ENCODE data around the gene TTF1.

Gene TTF1

GRCh38 chr9:132406554-132407122, at the start of gene TTF1:
TSS of gene TTF1 (minus strand) at chr9:132406840. CDS start at chr9:132402821, 4,019 bp downstream.
- DNase-seq, result peak; percentile 92 to 94

- no peak for DNase-seq
Observed at GRCh38 chr9:132456241-132456640, 49.6 kb upstream of the TTF1 start.

GRCh38 chr9:132451276-132451675, 44.6 kb upstream of the TTF1 start:
- DNase-seq, result peak; percentile 31 to 49

GRCh38 chr9:132447902-132448301, 41.3 kb upstream of the TTF1 start:
- DNase-seq, result no peak

GRCh38 chr9:132447346-132447745, 40.7 kb upstream of the TTF1 start:
- no peak for DNase-seq

- DNase-seq, result no peak
Observed at GRCh38 chr9:132446887-132447286, 40.2 kb upstream of the TTF1 start.

- DNase-seq, result no peak
Observed at GRCh38 chr9:132443951-132444607, 37.4 kb upstream of the TTF1 start.

- no peak for DNase-seq
Observed at GRCh38 chr9:132441404-132441803, 34.8 kb upstream of the TTF1 start.

GRCh38 chr9:132440735-132441134, 34.1 kb upstream of the TTF1 start:
- DNase-seq, result no peak

- DNase-seq, result no peak
Observed at GRCh38 chr9:132439153-132439552, 32.5 kb upstream of the TTF1 start.

- no peak for DNase-seq
Observed at GRCh38 chr9:132434881-132435280, 28.2 kb upstream of the TTF1 start.

- DNase-seq, result no peak
Observed at GRCh38 chr9:132430998-132431397, 24.4 kb upstream of the TTF1 start.

GRCh38 chr9:132426639-132427414, 20.2 kb upstream of the TTF1 start:
- DNase-seq, result no peak

GRCh38 chr9:132425675-132426062, 19.0 kb upstream of the TTF1 start:
- no peak for DNase-seq

GRCh38 chr9:132424857-132425674, 18.4 kb upstream of the TTF1 start:
- DNase-seq, result no peak

GRCh38 chr9:132423503-132423902, 16.9 kb upstream of the TTF1 start:
- DNase-seq, result no peak

- DNase-seq, result no peak
Observed at GRCh38 chr9:132422574-132422973, 15.9 kb upstream of the TTF1 start.

- no peak for DNase-seq
Observed at GRCh38 chr9:132418726-132419363, 12.2 kb upstream of the TTF1 start.

GRCh38 chr9:132415181-132415580, 8.5 kb upstream of the TTF1 start:
- no peak for DNase-seq

- no peak for DNase-seq
Observed at GRCh38 chr9:132414731-132415130, 8.1 kb upstream of the TTF1 start.

GRCh38 chr9:132413926-132414325, 7.3 kb upstream of the TTF1 start:
- no peak for DNase-seq

GRCh38 chr9:132412089-132412488, 5.4 kb upstream of the TTF1 start:
- peak; percentile 19 to 31 for DNase-seq

GRCh38 chr9:132411091-132411508, 4.5 kb upstream of the TTF1 start:
- DNase-seq, result peak; percentile 72 to 78

Data from CD4-positive, alpha-beta T cell treated with Interleukin-1 beta for 1 hour (primary cell).